ENCODE measurements around the gene P3H3. TPM values are rescaled to one million over a fixed set of nuclear protein-coding genes. Genes with fewer than 3 reads are reported as not detected.
A peak's percentile ranks its signal among the peaks of the same experiment; 100 is the strongest.

The P3H3 gene
- total RNA-seq, 2 experiments from 2014 or later: 0.18 to 0.68 TPM

DNA sequence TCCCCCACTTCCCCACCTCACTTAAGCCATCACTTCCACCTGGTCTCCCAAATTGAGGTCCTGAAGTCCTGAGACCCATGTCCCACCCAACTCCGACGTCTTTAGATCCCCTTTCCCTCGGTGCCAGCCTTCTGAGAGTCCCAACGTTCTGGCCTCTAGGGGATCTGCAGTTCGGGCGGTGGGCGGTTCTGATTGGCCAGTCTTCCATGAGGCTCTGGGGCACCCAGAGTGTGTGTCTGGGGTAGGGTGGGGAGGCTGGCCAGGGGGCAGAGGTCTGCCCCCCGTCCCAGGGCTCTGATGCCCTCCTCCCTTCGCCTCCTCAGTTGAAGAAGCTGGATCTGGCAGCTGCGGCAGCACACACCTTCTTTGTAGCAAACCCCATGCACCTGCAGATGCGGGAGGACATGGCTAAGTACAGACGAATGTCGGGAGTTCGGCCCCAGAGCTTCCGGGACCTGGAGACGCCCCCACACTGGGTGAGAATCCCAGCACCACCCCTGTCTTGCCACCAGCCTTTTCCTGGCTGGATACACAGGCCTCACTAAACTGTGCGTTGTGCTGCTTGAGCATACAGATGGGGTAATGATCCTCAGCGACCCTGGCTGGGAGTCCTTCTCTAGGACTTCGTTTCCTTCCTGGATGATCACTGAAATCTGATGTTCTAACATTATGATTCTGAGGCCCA is 1.5 kb downstream of the P3H3 start:
- peaks cover 67% of the 10 kb centered on the region for H3K27me3 Mint-ChIP-seq
- peaks cover 20% of the 10 kb centered on the region for H3K4me1 Mint-ChIP-seq
- no peak for DNase-seq
- POLR2A ChIA-PET: interaction anchor here (1.3 to 8.4 kb wide), 8 partner anchors 10 to 106 kb away, joined by 3 to 53 read pairs (median 10); partner anchors contain the start of genes CDCA3, COPS7A, GNB3 and MLF2
- no peaks in the 10 kb centered on the region for H3K9me3 Mint-ChIP-seq
- CTCF ChIA-PET: interaction anchor here (0.8 to 1.5 kb wide), 6 partner anchors 19 to 138 kb away, joined by 3 to 5 read pairs (median 4); partner anchors contain the start of genes MLF2 and SPSB2
- H3K36me3 Mint-ChIP-seq (ENCODE audit: low read depth): no peaks in the 10 kb centered on the region
- H3K4me3 Mint-ChIP-seq: peak overlapping the region; percentile 72
- no peak overlapping the region for H3K27ac Mint-ChIP-seq

DNA sequence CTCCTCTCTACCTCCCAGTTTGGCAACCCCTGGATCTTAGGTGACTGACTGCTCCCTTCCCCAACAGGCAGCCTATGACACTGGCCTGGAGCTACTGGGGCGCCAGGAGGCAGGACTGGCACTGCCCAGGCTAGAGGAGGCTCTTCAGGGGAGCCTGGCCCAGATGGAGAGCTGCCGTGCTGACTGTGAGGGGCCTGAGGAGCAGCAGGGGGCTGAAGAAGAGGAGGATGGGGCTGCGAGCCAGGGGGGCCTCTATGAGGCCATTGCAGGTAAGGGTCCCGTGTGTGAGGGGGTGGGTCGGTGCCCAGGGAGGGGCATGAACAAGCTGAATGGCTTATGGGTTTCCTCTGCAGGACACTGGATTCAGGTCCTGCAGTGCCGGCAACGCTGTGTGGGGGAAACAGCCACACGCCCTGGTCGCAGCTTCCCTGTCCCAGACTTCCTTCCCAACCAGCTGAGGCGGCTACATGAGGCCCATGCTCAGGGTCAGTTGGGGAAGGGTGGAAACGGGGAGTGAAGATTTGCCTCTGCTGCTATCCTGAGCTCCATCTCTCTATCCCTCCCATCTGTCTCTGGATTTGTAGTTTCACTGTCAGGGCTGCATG is 2.2 kb downstream of the P3H3 start:
- ChIA-PET POLR2A (interaction anchor here (1.3 to 8.4 kb wide), 5 partner anchors 10 to 106 kb away, joined by 3 to 53 read pairs (median 3); partner anchors contain the start of genes CDCA3, COPS7A, GNB3 and TPI1), CTCF (interaction anchor here (1.0 to 2.0 kb wide), 5 partner anchors 18 to 78 kb away, joined by 3 to 5 read pairs (median 4); partner anchors contain the start of genes CD4, MLF2 and SPSB2)
- H3K27ac Mint-ChIP-seq: no peak overlapping the region
- H3K27me3 Mint-ChIP-seq: peaks cover 61% of the 10 kb centered on the region
- H3K9me3 Mint-ChIP-seq: no peaks in the 10 kb centered on the region
- no peak for DNase-seq
- no peaks in the 10 kb centered on the region for H3K36me3 Mint-ChIP-seq (ENCODE audit: low read depth)
- H3K4me3 Mint-ChIP-seq: no peak overlapping the region
- peaks cover 23% of the 10 kb centered on the region for H3K4me1 Mint-ChIP-seq

DNA sequence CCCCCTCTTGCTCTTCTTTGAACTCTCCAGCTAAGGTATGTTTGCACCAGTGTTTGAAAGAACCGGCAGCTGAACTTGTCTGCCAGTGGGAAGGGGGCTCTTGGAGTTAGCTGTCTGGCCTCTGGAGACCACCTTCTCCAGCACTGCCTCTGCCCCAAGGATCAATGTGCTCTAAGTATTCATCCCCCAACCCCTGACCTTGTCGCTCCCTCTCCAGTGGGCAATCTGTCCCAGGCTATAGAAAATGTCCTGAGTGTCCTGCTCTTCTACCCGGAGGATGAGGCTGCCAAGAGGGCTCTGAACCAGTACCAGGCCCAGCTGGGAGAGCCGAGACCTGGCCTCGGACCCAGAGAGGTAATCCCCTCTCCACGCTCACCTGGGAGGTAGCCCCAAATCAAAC is 2.8 kb downstream of the P3H3 start:
- Mint-ChIP-seq H3K36me3 (ENCODE audit: low read depth) (no peaks in the 10 kb centered on the region), H3K4me1 (peaks cover 25% of the 10 kb centered on the region), H3K27me3 (peaks cover 58% of the 10 kb centered on the region), H3K4me3 (no peak overlapping the region), H3K27ac (no peak overlapping the region), H3K9me3 (no peaks in the 10 kb centered on the region)
- CTCF ChIA-PET: interaction anchor here (1.0 to 2.0 kb wide), 3 partner anchors 18 to 78 kb away, joined by 3 to 5 read pairs (median 4); partner anchors contain the start of genes CD4 and MLF2
- POLR2A ChIA-PET: interaction anchor here (1.3 to 8.4 kb wide), 5 partner anchors 9 to 41 kb away, joined by 3 to 53 read pairs (median 3); partner anchors contain the start of genes CD4, CDCA3, GNB3 and TPI1
- DNase-seq: no peak

DNA sequence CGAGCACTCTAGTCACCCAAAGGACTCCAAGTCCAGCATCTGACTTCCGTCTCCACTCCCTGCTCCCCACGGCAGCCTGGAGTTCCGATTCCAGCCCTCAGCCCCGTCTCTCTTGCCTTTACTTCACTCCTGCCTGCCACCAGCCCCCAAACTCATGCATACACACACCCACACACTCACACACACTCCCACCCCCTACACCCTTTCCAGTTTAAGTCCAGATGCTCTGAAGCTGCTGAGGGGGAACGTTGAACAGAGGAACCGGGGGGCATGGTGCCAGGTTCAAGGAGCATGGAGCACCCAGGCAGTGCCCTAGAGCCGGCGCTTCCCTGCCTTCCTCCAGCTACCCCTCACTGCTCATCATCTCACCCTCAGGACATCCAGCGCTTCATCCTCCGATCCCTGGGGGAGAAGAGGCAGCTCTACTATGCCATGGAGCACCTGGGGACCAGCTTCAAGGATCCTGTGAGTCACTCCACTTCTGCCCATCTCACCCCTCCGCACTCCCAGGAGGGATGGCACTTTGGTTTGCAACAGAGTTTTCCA is 3.3 kb downstream of the P3H3 start:
- peaks cover 52% of the 10 kb centered on the region for H3K27me3 Mint-ChIP-seq
- peaks cover 25% of the 10 kb centered on the region for H3K4me1 Mint-ChIP-seq
- no peak overlapping the region for H3K4me3 Mint-ChIP-seq
- no peaks in the 10 kb centered on the region for H3K36me3 Mint-ChIP-seq (ENCODE audit: low read depth)
- no peaks in the 10 kb centered on the region for H3K9me3 Mint-ChIP-seq
- ChIA-PET POLR2A (interaction anchor here (0.7 to 8.4 kb wide), 5 partner anchors 9 to 79 kb away, joined by 3 to 53 read pairs (median 3); partner anchors contain the start of genes CD4, CDCA3, GNB3 and MLF2), CTCF (interaction anchor here (0.7 to 2.0 kb wide), 3 partner anchors 11 to 78 kb away, joined by 3 to 5 read pairs (median 4); partner anchors contain the start of gene MLF2)
- H3K27ac Mint-ChIP-seq: no peak overlapping the region
- no peak for DNase-seq

DNA sequence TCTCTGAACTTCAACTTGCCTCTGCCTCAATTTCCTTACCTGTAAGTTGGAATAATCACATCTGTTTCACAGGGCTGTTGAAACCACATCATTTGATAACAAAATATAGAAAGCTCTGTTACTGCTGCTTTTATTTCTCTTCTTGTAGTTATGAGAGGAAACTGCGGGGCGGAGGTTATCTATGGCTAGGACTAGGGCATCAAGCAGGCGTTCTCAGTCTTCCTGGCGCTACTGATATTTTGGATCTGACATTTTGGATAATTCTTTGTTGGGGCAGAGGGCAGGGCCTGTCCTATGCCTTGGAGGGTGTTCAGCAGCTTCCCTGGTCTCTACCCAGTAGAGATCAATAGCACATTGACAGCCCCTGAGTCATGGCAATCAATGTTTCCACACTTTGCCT is 3.9 kb downstream of the P3H3 start:
- Mint-ChIP-seq H3K36me3 (ENCODE audit: low read depth) (no peaks in the 10 kb centered on the region), H3K27ac (no peak overlapping the region), H3K9me3 (no peaks in the 10 kb centered on the region), H3K27me3 (peaks cover 46% of the 10 kb centered on the region), H3K4me3 (no peak overlapping the region), H3K4me1 (peaks cover 25% of the 10 kb centered on the region)
- no peak for DNase-seq
- CTCF ChIA-PET: interaction anchor here (0.7 to 3.4 kb wide), 5 partner anchors 10 to 211 kb away, joined by 3 to 31 read pairs (median 4); partner anchors contain the start of gene MLF2
- POLR2A ChIA-PET: interaction anchor here (0.7 to 8.4 kb wide), 4 partner anchors 11 to 79 kb away, joined by 3 to 53 read pairs (median 6); partner anchors contain the start of genes CD4, CDCA3, MLF2 and USP5

DNA sequence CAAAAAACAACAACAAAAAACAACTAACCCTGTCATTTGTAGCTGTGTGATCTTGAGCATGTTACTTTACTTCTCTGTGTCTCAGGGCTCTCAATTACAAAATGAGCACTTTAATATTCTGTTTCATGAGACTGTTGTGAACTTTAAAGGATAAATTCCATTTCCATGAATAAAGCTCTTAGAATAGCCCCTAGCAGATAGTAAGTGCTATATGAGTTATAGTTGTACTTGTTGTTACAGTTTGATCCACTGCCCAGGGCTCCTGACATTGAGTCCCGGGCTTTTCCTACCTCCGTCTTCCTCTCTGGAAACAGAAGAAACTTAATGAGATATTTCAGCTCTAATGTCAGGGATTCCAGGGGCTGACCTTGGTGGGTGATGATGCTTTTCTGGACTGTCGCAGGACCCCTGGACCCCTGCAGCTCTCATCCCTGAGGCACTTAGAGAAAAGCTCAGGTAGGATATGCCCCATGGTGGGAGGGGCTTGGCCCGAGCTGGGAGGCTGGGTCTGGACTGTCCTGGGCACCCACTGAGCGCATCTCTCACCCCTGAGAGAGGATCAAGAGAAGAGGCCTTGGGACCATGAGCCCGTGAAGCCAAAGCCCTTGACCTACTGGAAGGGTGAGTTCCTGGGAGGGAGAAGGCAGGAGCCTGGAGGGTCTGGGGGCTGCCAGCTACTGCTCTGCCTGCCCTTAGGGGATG is 5.1 kb downstream of the P3H3 start:
- H3K36me3 Mint-ChIP-seq (ENCODE audit: low read depth): no peaks in the 10 kb centered on the region
- H3K9me3 Mint-ChIP-seq: no peaks in the 10 kb centered on the region
- DNase-seq: no peak
- H3K27me3 Mint-ChIP-seq: peaks cover 38% of the 10 kb centered on the region
- no peak overlapping the region for H3K4me3 Mint-ChIP-seq
- H3K4me1 Mint-ChIP-seq: peaks cover 17% of the 10 kb centered on the region
- CTCF ChIA-PET: interaction anchor here (0.7 to 3.9 kb wide), 14 partner anchors 9 to 212 kb away, joined by 3 to 35 read pairs (median 4); partner anchors contain the start of genes CD4, CDCA3, MLF2 and USP5
- no peak overlapping the region for H3K27ac Mint-ChIP-seq
- POLR2A ChIA-PET: interaction anchor here (0.7 to 8.4 kb wide), 10 partner anchors 10 to 340 kb away, joined by 3 to 53 read pairs (median 4); partner anchors contain the start of genes CD4, CDCA3, MLF2 and MRPL51

DNA sequence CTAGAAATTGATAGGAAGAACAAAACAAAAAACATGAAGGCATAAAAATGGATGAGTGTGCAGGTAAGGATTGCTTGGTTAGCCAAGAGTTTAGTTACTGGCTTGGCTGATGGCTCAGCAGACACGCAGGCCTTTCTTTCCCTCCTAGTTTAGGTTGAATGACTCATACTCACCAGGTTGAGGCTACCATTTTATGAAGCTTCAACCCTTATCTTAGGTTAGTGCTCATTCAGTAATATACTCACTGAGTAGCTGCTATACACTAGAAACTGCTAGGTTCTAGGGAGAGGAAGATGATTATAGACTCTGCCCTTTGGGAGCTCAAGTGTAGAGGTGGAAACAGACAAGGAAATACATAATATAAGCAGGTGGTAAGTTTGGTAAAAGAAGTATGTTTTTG is 6.0 kb downstream of the P3H3 start:
- H3K4me1 Mint-ChIP-seq: peaks cover 12% of the 10 kb centered on the region
- H3K27ac Mint-ChIP-seq: no peak overlapping the region
- H3K27me3 Mint-ChIP-seq: peaks cover 33% of the 10 kb centered on the region
- ChIA-PET POLR2A (interaction anchor here (1.0 to 8.4 kb wide), 8 partner anchors 9 to 126 kb away, joined by 3 to 53 read pairs (median 4); partner anchors contain the start of genes CDCA3, MLF2, TPI1 and USP5), CTCF (interaction anchor here (0.5 to 3.9 kb wide), 17 partner anchors 9 to 232 kb away, joined by 3 to 35 read pairs (median 6); partner anchors contain the start of genes CD4, CDCA3, GPR162 and MLF2)
- H3K9me3 Mint-ChIP-seq: no peaks in the 10 kb centered on the region
- DNase-seq: no peak
- H3K36me3 Mint-ChIP-seq (ENCODE audit: low read depth): no peaks in the 10 kb centered on the region
- H3K4me3 Mint-ChIP-seq: no peak overlapping the region

DNA sequence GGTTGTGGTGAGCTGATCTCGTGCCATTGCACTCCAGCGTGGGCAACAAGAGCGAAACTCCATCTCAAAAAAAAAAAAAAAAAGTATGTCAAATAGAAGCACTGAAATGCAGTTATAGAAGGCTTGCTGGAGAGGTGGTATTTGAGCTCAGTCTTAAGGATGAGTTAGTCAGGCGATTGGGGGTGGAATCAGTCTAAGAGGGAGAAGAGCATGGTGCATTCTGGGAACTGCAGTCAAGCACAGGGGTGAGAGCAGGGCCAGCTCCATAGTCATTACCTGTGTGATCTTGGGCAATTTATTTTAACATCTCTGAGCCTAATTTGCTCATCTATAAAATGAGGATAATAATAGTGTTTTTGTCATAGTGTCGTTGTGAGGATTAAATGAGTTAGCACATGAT is 6.7 kb downstream of the P3H3 start:
- no peak for DNase-seq
- Mint-ChIP-seq H3K9me3 (no peaks in the 10 kb centered on the region), H3K27ac (no peak overlapping the region), H3K4me3 (no peak overlapping the region), H3K36me3 (ENCODE audit: low read depth) (no peaks in the 10 kb centered on the region), H3K27me3 (peaks cover 26% of the 10 kb centered on the region), H3K4me1 (peaks cover 9% of the 10 kb centered on the region)
- ChIA-PET CTCF (interaction anchor here (0.9 to 3.9 kb wide), 19 partner anchors 9 to 232 kb away, joined by 3 to 35 read pairs (median 7); partner anchors contain the start of genes CD4, CDCA3, COPS7A and GPR162), POLR2A (interaction anchor here (1.0 to 8.4 kb wide), 5 partner anchors 8 to 126 kb away, joined by 3 to 53 read pairs (median 4); partner anchors contain the start of genes CDCA3, MLF2 and USP5)

DNA sequence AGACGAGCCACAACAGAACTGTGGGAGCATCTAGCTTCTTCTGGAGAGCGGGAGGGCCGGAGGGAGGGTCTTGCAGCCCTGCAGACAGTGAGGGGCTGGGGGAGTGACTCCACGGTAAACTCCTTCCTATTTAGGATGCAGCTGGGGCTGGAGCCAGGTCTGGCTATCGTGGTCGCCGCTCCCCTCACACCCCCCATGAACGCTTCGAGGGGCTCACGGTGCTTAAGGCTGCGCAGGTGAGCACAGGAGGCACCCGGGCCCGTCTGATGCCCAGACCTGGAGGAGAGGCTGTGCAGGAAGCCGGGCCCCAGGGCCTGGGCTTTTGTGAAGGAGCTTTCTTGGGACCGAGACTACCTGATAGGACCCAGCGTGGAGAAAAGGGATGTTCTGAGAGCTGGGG is 8.6 kb downstream of the P3H3 start:
- Mint-ChIP-seq H3K9me3 (no peaks in the 10 kb centered on the region), H3K27me3 (peaks cover 8% of the 10 kb centered on the region), H3K36me3 (ENCODE audit: low read depth) (no peaks in the 10 kb centered on the region), H3K4me1 (peaks cover 9% of the 10 kb centered on the region), H3K4me3 (no peak overlapping the region), H3K27ac (no peak overlapping the region)
- DNase-seq: no peak
- CTCF ChIA-PET: interaction anchor here (0.8 to 3.9 kb wide), 11 partner anchors 8 to 113 kb away, joined by 3 to 35 read pairs (median 7); partner anchors contain the start of genes CDCA3, COPS7A, MLF2 and USP5
- POLR2A ChIA-PET: interaction anchor here (2.6 to 8.4 kb wide), 2 partner anchors 15 to 84 kb away, joined by 9 to 53 read pairs; partner anchors contain the start of genes CDCA3, MLF2 and USP5

DNA sequence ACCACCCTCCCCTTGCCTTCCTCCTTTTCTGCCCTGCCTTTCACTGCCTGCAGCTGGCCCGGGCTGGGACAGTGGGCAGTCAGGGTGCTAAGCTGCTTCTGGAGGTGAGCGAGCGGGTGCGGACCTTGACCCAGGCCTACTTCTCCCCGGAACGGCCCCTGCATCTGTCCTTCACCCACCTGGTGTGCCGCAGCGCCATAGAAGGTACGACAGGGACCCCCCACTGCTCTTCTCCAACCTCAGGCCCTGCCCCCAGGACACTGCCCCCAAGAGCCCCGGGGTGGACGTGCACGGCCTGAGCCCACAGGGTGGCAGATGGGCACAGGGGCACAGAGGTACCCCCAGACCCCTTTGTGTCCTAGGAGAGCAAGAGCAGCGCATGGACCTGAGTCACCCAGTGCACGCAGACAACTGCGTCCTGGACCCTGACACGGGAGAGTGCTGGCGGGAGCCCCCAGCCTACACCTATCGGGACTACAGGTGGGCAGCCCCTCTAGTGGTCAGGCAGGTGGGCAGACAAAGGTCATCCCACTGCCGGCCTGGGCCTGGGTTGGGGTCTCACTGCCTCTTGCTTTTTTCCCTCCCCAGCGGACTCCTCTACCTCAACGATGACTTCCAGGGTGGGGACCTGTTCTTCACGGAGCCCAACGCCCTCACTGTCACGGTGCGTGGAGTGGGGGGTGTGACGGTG is 9.3 kb downstream of the P3H3 start:
- ChIA-PET CTCF (interaction anchor here (0.8 to 3.9 kb wide), 6 partner anchors 11 to 84 kb away, joined by 3 to 35 read pairs (median 8); partner anchors contain the start of genes CDCA3, MLF2 and USP5), POLR2A (interaction anchor here (2.6 to 8.4 kb wide), 2 partner anchors 14 to 85 kb away, joined by 9 to 53 read pairs; partner anchors contain the start of genes CDCA3, MLF2 and USP5)
- H3K27me3 Mint-ChIP-seq: peaks cover 4% of the 10 kb centered on the region
- no peaks in the 10 kb centered on the region for H3K9me3 Mint-ChIP-seq
- no peak overlapping the region for H3K4me3 Mint-ChIP-seq
- H3K36me3 Mint-ChIP-seq (ENCODE audit: low read depth): no peaks in the 10 kb centered on the region
- DNase-seq: no peak
- peaks cover 9% of the 10 kb centered on the region for H3K4me1 Mint-ChIP-seq
- H3K27ac Mint-ChIP-seq: no peak overlapping the region

DNA sequence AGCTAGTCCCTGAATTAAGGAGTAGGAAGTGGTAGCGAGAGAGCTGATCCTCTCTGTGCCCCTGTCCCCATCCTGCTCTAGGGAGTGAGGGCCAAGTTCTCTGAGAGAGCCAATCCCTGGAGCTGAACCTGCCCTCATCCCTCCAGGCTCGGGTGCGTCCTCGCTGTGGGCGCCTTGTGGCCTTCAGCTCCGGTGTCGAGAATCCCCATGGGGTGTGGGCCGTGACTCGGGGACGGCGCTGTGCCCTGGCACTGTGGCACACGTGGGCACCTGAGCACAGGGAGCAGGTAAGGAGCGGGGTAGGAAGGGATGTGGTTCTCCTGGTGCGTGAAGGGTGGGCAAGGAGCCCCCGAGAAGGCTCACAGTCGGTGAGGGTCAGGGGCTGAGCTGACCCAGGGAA is 10.6 kb downstream of the P3H3 start:
- ChIA-PET POLR2A (interaction anchor here (1.4 to 2.5 kb wide), 3 partner anchors 9 to 13 kb away, joined by 5 to 19 read pairs (median 7); partner anchors contain the start of genes CDCA3, P3H3 and USP5), CTCF (interaction anchor here (0.6 to 1.1 kb wide), 3 partner anchors 13 to 179 kb away, joined by 3 to 4 read pairs (median 3); partner anchors contain the start of genes LPCAT3 and USP5)
- Mint-ChIP-seq H3K4me1 (peaks cover 9% of the 10 kb centered on the region), H3K27me3 (peaks cover 2% of the 10 kb centered on the region), H3K27ac (no peak overlapping the region), H3K36me3 (ENCODE audit: low read depth) (no peaks in the 10 kb centered on the region), H3K9me3 (no peaks in the 10 kb centered on the region), H3K4me3 (no peak overlapping the region)
- no peak for DNase-seq

Data from activated CD4-positive, alpha-beta memory T cell treated with anti-CD3 and anti-CD28 coated beads, Interleukin-2, amount 10 ng/mL, durations not matched to agents 7 days and 5 days (primary cell).